ENCODE data around the gene PRODH. TPM values are rescaled to one million over a fixed set of nuclear protein-coding genes. Genes with fewer than 3 reads are reported as not detected.
"Not testable (repeated sequence)": the region's sequence is repeated elsewhere in the genome, so short reads cannot be mapped to it uniquely, and the experiment has no call there.

Gene PRODH
- polyA plus RNA-seq, 4 donors: 10.4 to 27.0 (median 18.6) TPM

DNA sequence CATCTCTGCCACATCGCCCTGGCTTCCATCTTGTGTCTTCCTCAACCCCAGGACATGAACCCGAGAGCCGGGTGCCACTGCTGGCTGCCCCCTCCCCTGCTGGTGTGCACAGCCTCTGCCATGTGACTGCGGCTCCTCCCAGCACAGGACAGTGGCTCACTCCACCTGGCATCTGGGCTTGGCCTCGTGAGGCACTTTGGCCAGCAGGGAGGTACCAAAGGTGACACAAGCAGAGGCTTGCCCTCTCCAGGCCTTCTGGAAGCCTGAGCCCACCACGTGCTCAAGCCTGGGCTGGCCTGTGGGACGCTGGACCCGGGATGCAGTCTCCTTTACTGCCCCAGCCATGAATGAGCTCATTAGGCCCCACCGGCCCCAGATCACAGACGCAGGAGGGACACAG, 21.5 kb downstream of the PRODH start:
- not testable (repeated sequence) for DNase-seq (ENCODE audit: low read depth in 4 of 4, low spot score in 2 of 4)

DNA sequence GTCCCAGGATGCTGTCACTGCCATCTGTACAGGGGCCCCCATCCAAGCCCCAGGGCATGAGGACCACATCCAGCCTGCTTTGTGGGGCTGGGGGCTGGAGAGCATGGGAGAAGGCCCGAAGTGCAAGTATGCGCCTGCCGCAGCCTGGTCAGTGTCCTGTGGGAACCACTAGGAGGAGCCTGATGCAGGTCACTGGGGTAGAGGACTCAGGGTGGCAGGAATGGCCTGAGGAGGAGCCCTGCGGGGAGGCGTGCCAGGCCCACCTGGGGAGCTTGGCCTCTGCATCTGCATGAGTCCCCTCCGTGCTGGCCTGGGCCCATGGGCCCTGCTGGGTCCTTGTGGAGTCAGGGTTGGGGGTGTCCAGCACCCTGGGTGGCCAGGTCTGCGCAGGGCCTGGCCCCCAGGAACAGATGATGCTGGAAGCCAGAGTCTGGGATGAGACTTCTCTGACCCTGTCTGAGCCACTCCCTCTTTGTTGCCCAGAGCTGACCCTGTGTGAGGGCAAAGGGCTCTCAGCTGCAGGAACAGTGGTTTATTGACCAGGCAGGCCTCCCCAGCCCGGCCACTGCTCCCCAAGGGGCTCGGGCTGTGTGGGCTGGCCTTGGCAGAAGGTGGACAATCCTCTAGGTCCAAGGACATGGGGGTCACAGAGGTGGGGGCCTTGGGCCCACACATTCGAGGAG, 23.7 kb downstream of the PRODH start:
- not testable (repeated sequence) for DNase-seq (ENCODE audit: low read depth in 4 of 4, low spot score in 2 of 4)

DNA sequence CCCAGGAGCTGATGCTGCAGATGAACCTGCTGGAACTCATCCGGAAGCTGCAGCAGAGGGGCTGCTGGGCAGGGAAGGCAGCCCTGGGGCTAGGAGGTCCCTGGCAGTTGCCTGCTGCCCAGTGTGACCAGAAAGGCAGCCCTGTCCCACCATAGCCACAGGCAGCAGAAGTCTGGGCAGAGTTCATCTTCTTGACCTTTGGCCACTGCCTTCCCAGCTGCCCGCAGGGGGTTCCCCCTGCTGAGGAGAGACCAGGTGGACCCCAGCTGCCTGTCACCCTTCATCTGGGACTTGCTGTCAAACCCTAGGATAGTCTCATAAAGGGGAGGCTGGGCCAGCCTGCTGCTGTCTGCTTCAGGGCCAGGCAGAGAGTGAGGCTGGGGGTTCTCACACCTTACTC, 24.6 kb downstream of the PRODH start:
- DNase-seq (ENCODE audit: low read depth in 4 of 4, low spot score in 2 of 4): not testable (repeated sequence)

DNA sequence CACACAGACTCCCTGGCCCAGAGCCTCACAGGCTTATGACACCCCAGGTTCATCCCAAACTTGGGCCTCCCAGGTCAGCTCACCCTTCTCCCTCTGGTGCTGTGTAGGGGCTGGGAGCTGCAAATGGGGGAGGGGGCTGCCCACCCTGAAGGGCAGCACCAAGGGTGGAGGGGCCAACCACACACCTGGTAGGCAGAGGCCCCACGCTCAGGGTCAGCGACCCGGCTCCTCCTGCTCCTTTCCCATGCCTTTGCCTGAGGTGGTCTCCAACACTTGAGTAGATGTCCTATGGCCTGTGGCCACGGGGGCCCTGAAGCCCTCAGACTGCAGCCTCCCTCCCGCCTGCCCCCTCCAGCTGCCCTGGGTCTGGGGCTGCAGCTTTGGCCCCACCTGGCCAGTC, 26.5 kb downstream of the PRODH start:
- DNase-seq (ENCODE audit: low read depth in 4 of 4, low spot score in 2 of 4): no peak

DNA sequence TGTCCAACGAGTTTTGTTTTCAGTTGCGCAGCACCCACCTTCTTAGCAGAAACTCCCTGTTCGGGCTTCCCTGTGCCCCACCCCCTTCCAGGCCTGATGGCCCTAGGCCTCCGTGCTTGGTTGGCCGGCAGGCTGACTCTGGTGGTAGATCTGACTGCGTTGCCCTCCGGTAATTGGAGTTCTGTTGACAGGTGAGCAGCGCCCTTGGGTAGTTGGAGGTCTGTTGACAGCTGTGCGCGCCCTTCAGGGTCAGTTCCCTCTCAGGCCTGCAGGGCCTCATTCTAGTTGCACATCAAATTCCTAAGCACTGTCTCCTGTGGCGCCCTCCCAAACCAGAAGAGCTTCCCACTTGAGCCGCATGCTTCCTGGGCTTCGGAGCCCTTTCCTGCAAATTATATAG, 29.2 kb downstream of the PRODH start:
- DNase-seq (ENCODE audit: low read depth in 4 of 4, low spot score in 2 of 4): no peak

DNA sequence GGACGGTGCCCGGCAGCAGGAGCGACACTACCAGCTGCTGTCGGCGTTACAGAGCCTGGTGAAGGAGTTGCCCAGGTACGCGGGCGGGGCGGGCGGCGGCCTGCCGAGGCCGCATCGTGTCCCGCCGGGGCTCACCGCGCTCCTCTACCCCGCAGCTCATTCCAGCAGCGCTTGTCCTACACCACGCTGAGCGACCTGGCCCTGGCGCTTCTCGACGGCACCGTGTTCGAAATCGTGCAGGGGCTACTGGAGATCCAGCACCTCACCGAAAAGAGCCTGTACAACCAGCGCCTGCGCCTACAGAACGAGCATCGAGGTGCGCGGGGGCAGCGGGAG, 29.7 kb downstream of the PRODH start:
- not testable (repeated sequence) for DNase-seq (ENCODE audit: low read depth in 4 of 4, low spot score in 2 of 4)

DNA sequence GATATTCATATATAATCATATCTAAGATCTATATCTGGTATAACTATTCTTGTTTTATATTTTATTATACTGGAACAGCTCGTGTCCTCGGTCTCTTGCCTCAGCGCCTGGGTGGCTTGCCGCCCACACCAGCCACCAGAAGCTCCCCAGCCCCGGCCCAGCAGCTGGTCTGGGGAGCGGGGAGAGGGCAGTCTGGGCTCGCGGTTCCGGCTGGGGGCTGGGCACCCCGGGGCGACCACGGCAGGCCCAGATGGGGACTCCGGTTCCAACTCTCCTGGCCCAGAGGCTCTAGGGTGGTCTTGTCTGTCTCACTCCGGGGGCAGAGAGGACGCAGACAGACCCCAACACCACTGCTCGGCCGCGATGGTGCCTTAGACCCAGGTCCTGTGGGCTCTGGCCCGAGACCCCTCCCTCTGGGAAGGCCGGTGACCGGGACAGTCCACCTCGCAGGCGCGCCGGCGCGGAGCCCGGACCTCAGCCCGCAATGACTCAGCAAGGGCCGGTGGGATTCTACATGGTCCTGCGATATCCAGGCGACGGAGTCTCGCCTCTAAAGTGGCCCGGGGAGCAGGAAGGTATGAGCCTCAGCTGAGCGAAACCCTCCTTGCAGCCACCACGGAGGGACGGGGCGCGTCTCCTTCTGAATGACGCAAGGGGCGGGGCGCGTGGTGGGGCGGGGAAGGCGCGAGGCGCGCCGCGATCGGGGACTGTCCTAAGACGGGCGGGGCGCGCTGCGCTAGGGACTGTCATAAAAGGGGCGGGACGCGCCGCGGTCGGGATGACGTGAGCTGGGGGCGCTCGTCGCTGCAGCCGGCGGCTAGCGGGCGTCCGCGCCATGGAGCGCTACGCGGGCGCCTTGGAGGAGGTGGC, 30.3 kb downstream of the PRODH start, which contains the start of gene DGCR6:
TSS of gene DGCR6 (plus strand) at position 781 of the 870 bp plus-strand sequence. CDS start at position 836, 55 bp downstream.
- DNase-seq (ENCODE audit: low read depth in 4 of 4, low spot score in 2 of 4): no peak

DNA sequence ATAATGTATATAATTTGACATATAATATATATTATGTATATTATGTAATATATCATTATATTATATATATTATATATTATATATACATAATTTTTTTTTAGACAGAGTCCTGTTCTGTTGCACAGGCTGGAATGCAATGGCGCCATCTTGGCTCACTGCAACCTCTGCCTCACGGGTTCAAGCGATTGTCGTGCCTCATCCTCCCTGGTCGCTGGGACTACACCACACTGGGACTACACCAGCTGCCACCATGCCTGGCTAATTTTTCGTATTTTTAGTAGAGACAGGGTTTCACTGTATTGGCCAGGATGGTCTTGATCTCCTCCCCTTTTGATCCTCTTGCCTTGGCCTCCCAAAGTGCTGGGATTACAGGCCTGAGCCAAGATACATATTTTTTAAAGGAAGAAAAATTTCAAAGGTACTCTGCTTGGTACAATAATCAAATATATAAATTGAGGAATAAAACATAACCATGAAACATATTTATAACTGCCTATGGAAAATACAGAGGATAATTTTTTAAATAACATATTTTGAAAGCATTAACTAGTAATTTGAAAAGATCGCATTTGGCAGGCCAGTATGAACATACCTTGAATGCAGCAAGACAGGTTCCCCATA, 39.9 kb downstream of the PRODH start:
- not testable (repeated sequence) for DNase-seq (ENCODE audit: low read depth in 4 of 4, low spot score in 2 of 4)

DNA sequence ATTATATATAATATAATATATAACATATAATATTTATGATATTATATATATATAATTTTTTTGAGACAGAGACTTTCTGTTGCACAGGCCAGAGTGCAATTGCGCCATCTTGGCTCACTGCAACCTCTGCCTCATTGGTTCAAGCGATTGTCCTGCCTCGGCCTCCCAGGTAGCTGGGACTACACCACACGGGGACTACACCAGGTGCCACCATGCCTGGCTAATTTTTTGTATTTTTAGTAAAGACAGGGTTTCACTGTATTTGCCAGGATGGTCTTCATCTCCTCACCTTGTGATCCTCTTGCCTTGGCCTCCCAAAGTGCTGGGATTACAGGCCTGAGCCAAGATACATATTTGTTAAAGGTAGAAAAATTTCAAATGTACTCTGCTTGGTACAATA, 42.3 kb downstream of the PRODH start:
- not testable (repeated sequence) for DNase-seq (ENCODE audit: low read depth in 4 of 4, low spot score in 2 of 4)

DNA sequence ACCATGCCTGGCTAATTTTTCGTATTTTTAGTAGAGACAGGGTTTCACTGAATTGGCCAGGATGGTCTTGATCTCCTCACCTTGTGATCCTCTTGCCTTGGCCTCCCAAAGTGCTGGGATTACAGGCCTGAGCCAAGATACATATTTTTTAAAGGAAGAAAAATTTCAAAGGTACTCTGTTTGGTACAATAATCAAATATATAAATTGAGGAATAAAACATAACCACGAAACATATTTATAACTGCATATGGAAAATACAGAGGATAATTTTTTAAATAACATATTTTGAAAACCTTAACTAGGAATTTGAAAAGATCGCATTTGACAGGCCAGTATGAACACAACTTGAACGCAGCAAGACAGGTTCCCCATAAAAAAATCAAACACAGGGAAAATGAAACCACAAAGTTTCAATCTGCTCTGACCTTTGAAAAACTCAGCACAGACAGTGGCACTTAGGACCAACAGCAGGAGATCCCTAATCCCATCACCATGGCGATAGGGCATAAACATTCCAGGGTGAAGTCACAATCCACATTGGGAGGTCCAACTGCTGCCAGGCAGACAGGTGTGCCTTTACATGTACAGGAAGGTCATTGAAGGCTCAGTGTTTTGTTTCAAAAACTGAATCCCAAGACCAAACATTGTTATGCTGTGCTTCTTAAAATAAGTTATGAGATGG, 45.4 kb downstream of the PRODH start:
- not testable (repeated sequence) for DNase-seq (ENCODE audit: low read depth in 4 of 4, low spot score in 2 of 4)

DNA sequence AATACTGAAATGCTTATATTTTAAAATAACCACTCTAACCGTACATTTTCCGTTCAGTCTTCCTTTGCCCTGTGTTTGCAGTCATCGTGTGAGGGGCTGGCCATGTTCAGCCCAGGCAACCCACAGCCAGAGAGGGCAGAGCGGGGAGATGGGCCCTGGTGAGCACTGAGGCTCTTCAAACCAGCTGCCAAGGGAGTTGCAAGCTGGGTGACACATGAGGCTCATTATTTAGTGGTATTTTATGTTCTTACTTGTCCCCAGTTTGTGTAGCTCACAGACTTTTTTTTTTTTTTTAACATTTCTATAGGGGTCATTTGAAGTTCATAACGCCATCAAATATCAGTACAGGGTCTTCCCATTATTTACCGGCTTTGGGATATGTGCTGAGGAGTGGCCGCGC, 48.0 kb downstream of the PRODH start:
- no peak for DNase-seq (ENCODE audit: low read depth in 4 of 4, low spot score in 2 of 4)

DNA sequence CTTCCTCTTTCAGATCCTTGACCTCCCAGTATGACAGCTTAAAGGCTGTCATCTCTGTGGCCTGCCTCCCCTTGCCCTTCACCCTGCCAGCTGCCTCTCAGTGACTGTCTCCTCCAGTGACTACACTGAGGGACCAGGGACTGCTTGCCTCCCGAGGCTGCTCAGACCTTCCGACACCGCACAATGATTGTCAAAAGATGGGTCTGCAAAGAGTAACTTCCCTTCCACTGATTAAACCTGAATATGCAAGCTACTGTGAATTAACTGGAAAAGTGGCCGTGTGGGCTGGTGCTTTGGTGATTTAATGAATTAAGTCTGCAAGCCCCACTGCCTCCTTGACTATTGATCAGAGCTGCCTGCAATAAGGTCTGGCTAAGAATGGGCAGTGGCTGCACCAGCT, 51.6 kb downstream of the PRODH start:
- not testable (repeated sequence) for DNase-seq (ENCODE audit: low read depth in 4 of 4, low spot score in 2 of 4)

DNA sequence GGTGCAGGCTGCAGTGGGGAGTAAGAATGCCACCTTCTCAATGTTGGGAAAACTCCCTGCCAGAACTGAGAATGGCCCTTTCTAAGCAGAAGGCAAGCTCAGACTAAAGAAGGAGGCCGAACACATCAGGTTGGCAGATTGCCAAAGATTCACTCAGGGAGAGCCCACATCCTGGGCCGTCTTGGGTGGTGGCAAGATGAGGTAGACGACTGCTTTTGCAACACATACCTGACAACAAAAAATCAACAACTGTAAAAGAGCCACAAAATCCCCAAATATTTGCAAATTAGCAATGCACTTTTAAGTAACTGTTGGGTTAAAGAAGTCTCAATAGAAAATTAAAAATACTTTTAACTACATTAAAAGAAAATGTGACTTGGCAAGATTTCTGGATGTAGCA, 54.8 kb downstream of the PRODH start:
- not testable (repeated sequence) for DNase-seq (ENCODE audit: low read depth in 4 of 4, low spot score in 2 of 4)

Other genes with a start within 250 kb of the PRODH start
- 10 to 100 TPM in 2 of 4 donors, 1 to 10 TPM in 2; 8.0 to 12.2 (median 10.1) TPM for gene DGCR6, start 30.0 kb downstream of the PRODH start, polyA plus RNA-seq (ENCODE audit: insufficient read length in 4 of 4)
- 10 to 100 TPM; 70.7 to 96.4 (median 79.8) TPM for gene DGCR2, start 186.1 kb upstream of the PRODH start, polyA plus RNA-seq (ENCODE audit: insufficient read length in 4 of 4)
- not detected for gene TSSK2, start 195.0 kb upstream of the PRODH start, polyA plus RNA-seq (ENCODE audit: insufficient read length in 4 of 4)
- gene ESS2, start 208.4 kb upstream of the PRODH start, polyA plus RNA-seq (ENCODE audit: insufficient read length in 4 of 4): 10 to 100 TPM; 13.1 to 18.4 (median 16.6) TPM
- not detected for gene GSC2, start 214.0 kb upstream of the PRODH start, polyA plus RNA-seq (ENCODE audit: insufficient read length in 4 of 4)
- gene SLC25A1, start 242.4 kb upstream of the PRODH start, polyA plus RNA-seq (ENCODE audit: insufficient read length in 4 of 4): 10 to 100 TPM; 75.2 to 91.3 (median 84.2) TPM